Gastrocnemius medialis (tissue), 4 donors: ENCODE data around the gene TANC1. TPM values are rescaled to one million over a fixed set of nuclear protein-coding genes. Genes with fewer than 3 reads are reported as not detected.

Experiments used
- ATAC-seq, 2 donors: fragments of 150-250 bp; one replicate each; pipeline ENCODE4 v1.9.1; 2016
- DNase-seq, 2 donors: peaks; one replicate each; pipeline ENCODE4 v3.0.0-alpha.2; 2019
- H3K27ac ChIP-seq, 4 donors: fragments of 200-600 bp; sonication (generic); 1 replicate in 1 of 4; 2 replicates in 3 of 4; pipeline ENCODE4 v1.5.1; 2016 to 2018; ENCODE audit warnings: mild to moderate bottlenecking in 2 of 4, moderate library complexity in 1 of 4
- H3K27me3 ChIP-seq, 3 donors: fragments of 200-600 bp; sonication (generic) in 2 of 3; 1 replicate in 1 of 3; 2 replicates in 2 of 3; pipeline versions ENCODE4 v1.5.1 to v1.6.0; 2016 to 2019; ENCODE audit warnings: mild to moderate bottlenecking in 1 of 3, moderate library complexity in 1 of 3
- H3K36me3 ChIP-seq, 2 donors: fragments of 200-600 bp; sonication (generic) in 1 of 2; one replicate each; pipeline ENCODE4 v1.5.1; 2017 to 2018
- H3K4me1 ChIP-seq, 2 donors: fragments of 200-600 bp; sonication (generic) in 1 of 2; one replicate each; pipeline ENCODE4 v1.5.1; 2016 to 2017; ENCODE audit warnings: mild to moderate bottlenecking in 2 of 2
- H3K4me3 ChIP-seq, 4 donors: fragments of 200-600 bp; sonication (generic) in 3 of 4; 1 replicate in 1 of 4; 2 replicates in 3 of 4; pipeline ENCODE4 v1.5.1; 2016 to 2019; ENCODE audit warnings: mild to moderate bottlenecking in 2 of 4
- H3K9me3 ChIP-seq, 3 donors: fragments of 200-600 bp; sonication (generic) in 2 of 3; 1 replicate in 1 of 3; 2 replicates in 2 of 3; pipeline ENCODE4 v1.5.1; 2016 to 2019
- CTCF ChIP-seq, 5 experiments: fragments of 450-650 bp in 3 of 5; fragments of 200-600 bp in 2 of 5; sonication (generic) in 2 of 5; IDR thresholded peaks in 4 of 5; conservative IDR thresholded peaks in 1 of 5; 1 replicate in 4 of 5; 2 replicates in 1 of 5; pipeline ENCODE4 v1.5.1; 2016 to 2019; ENCODE audit warnings: antibody characterized with exemption in 5 of 5, mild to moderate bottlenecking in 3 of 5, moderate library complexity in 3 of 5
- POLR2A ChIP-seq, 2 donors: fragments of 450-650 bp; IDR thresholded peaks; one replicate each; pipeline ENCODE4 v1.6.1; 2017; ENCODE audit warnings: antibody characterized with exemption in 2 of 2, mild to moderate bottlenecking in 2 of 2, moderate library complexity in 2 of 2
- in situ Hi-C, 4 donors: fragments of 200-750 bp; cut with MboI; loops; one replicate each; pipeline versions ENCODE4 v1.15.0 to v1.8.0; 2017; ENCODE audit warnings: low sequenced_read_pairs in 4 of 4
- intact Hi-C: fragments of 100-400 bp; cut with DNase I; formaldehyde crosslinking; loops from one replicate; pipeline ENCODE4 v1.15.1; 2023; ENCODE audit warnings: low total_unique reads
- total RNA-seq, 4 donors: library from RNA; depleted of rRNA; stranded (reverse); fragments of >200 nt; gene quantifications; one replicate each; pipeline versions ENCODE4 v1.1.0 to v1.2.3, GENCODE V29; 2016

TANC1 gene
- total RNA-seq, 4 donors from 2014 or later: 5.1 to 9.9 (median 5.4) TPM

- Histone ChIP-seq H3K4me1 (peaks cover 13 to 15% of the 10 kb centered on the region in 2 donors), H3K36me3 (no peaks in the 10 kb centered on the region), H3K27ac (peak overlapping the region in 2 of 4 donors; percentile 6 to 7), H3K4me3 (no peak overlapping the region), H3K9me3 (no peaks in the 10 kb centered on the region), H3K27me3 (no peaks in the 10 kb centered on the region)
- in situ Hi-C loops (no loop called here), intact Hi-C loops (no loop called here)
- TF ChIP-seq POLR2A (IDR thresholded peaks at IDR 0.05) (no peak), CTCF (IDR thresholded peaks at IDR 0.05 in 4 of 5, conservative IDR thresholded peaks at IDR 0.05 in 1 of 5) (no peak)
- ATAC-seq (peak in 1 of 2 donors; percentile 39), DNase-seq (no peak)
Measured at GRCh38 chr2:159084384-159085370, 116.2 kb downstream of the TANC1 start.

DNA sequence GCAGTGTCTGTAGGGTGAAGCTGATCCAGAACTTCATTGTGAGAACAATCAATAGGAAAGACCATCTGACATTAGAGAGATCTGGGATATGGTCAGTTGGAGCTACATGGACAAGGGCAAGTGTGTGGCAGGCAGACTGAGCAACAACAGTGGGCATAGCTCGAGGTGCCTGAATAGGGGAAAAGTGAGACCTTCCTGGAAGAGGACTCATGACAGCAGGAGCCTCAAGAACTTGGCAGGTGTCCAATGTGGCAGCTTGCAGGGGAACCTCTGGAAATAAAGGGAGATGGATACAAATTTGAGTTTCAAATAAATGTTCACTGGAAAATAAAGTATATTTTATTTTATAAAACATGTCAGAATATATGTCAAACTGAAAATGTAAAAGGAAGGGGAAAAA is 117.9 kb downstream of the TANC1 start:
- no peak for TF ChIP-seq CTCF (IDR thresholded peaks at IDR 0.05 in 4 of 5, conservative IDR thresholded peaks at IDR 0.05 in 1 of 5)
- no peak for TF ChIP-seq POLR2A (IDR thresholded peaks at IDR 0.05)
- intact Hi-C loops (no loop called here), in situ Hi-C loops (no loop called here)
- ATAC-seq (no peak), DNase-seq (no peak)
- no peaks in the 10 kb centered on the region for H3K9me3 ChIP-seq
- peaks cover 30% of the 10 kb centered on the region in 2 donors for H3K4me1 ChIP-seq
- H3K36me3 ChIP-seq: no peaks in the 10 kb centered on the region
- H3K27ac ChIP-seq: peak overlapping the region in 1 of 4 donors; percentile 20
- H3K4me3 ChIP-seq: no peak overlapping the region
- H3K27me3 ChIP-seq: no peaks in the 10 kb centered on the region

GRCh38 chr2:159086826-159087225 is 118.4 kb downstream of the TANC1 start:
- H3K27ac ChIP-seq: peak overlapping the region in 2 of 4 donors; percentile 5 to 20
- in situ Hi-C loops: no loop called here
- DNase-seq (no peak), ATAC-seq (no peak)
- H3K9me3 ChIP-seq: no peaks in the 10 kb centered on the region
- intact Hi-C loops: no loop called here
- TF ChIP-seq POLR2A (IDR thresholded peaks at IDR 0.05) (no peak), CTCF (IDR thresholded peaks at IDR 0.05 in 4 of 5, conservative IDR thresholded peaks at IDR 0.05 in 1 of 5) (no peak)
- H3K27me3 ChIP-seq: no peaks in the 10 kb centered on the region
- peaks cover 35% of the 10 kb centered on the region in 2 donors for H3K4me1 ChIP-seq
- no peak overlapping the region for H3K4me3 ChIP-seq
- no peaks in the 10 kb centered on the region for H3K36me3 ChIP-seq

DNA sequence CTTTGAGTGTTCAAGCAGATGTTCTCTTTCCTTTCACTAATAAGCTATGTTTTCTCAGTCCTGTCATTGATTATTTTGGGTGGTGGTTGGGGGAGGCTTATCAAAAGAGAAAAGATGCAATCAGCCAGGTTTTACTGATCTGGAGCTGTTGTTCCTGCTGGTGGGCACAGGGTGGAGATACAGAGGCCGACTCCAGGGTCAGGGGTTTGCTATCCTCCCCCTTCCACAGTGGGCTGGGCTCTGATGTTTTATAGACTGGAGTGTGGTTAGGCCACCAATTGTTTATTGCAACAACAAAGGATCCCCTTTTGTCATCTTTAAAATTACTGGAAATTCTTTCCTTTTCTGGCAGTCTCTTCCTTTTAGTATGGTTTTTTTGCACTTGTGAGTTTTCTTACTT is 120.5 kb downstream of the TANC1 start:
- Histone ChIP-seq H3K4me3 (no peak overlapping the region), H3K27ac (no peak overlapping the region), H3K9me3 (no peaks in the 10 kb centered on the region), H3K36me3 (no peaks in the 10 kb centered on the region), H3K4me1 (peaks cover 39 to 54% of the 10 kb centered on the region in 2 donors), H3K27me3 (no peaks in the 10 kb centered on the region)
- DNase-seq (no peak), ATAC-seq (no peak)
- intact Hi-C loops (no loop called here), in situ Hi-C loops (no loop called here)
- TF ChIP-seq CTCF (IDR thresholded peaks at IDR 0.05 in 4 of 5, conservative IDR thresholded peaks at IDR 0.05 in 1 of 5): no peak
- no peak for TF ChIP-seq POLR2A (IDR thresholded peaks at IDR 0.05)
